Measurements from ENCODE around the gene FAM229A.

DNA sequence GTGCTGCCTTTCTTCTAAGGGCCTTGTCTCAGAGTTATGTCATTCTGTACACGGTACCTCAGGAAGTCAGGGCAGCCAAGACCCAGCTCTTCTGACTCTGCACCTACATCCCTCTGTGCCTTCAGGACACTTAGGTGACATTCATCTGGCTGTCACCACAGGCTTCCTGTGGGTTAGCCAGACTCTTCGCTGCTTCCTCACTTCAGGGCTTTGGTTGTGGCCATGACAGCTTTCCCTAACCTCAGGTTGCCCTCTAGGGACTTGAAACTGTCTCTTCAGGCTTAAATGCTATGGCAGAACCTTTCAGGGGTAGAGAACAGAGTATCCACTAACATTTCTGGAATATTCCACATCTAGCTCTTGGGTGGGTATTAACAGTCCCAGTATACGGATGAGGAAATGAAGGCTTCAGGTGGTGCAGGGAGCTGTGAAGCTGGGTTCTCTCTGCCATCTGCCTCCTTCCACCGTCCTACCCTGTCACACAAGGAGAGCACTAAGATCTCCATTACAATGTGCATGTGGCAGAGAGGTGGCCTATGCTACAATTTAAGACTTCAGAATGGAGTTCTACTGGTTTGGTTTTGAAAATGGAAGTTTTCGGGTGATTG, 10.0 kb upstream of the FAM229A start:
- TF ChIP-seq, protein P1, sequence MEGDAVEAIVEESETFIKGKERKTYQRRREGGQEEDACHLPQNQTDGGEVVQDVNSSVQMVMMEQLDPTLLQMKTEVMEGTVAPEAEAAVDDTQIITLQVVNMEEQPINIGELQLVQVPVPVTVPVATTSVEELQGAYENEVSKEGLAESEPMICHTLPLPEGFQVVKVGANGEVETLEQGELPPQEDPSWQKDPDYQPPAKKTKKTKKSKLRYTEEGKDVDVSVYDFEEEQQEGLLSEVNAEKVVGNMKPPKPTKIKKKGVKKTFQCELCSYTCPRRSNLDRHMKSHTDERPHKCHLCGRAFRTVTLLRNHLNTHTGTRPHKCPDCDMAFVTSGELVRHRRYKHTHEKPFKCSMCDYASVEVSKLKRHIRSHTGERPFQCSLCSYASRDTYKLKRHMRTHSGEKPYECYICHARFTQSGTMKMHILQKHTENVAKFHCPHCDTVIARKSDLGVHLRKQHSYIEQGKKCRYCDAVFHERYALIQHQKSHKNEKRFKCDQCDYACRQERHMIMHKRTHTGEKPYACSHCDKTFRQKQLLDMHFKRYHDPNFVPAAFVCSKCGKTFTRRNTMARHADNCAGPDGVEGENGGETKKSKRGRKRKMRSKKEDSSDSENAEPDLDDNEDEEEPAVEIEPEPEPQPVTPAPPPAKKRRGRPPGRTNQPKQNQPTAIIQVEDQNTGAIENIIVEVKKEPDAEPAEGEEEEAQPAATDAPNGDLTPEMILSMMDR (IDR thresholded peaks at IDR 0.05): no peak
- TF ChIP-seq EP300 (IDR thresholded peaks at IDR 0.05) (no peak), POLR2A (IDR thresholded peaks at IDR 0.05) (no peak)

Measured in tibial nerve (tissue), 4 donors.